ENCODE measurements around the gene PLAAT2.

The PLAAT2 gene

GRCh38 chr11:63518548-63518947 lies 44.6 kb downstream of the PLAAT2 start:
- no peak for DNase-seq (ENCODE audit: low read depth in 2 of 2)

GRCh38 chr11:63517156-63517555 lies 46.0 kb downstream of the PLAAT2 start:
- DNase-seq (ENCODE audit: low read depth in 2 of 2): no peak

GRCh38 chr11:63516109-63516508 lies 47.1 kb downstream of the PLAAT2 start:
- DNase-seq (ENCODE audit: low read depth in 2 of 2): no peak

GRCh38 chr11:63512816-63513215 lies 50.4 kb downstream of the PLAAT2 start:
- DNase-seq (ENCODE audit: low read depth in 2 of 2): no peak

GRCh38 chr11:63511048-63511748 lies 52.0 kb downstream of the PLAAT2 start:
- no peak for DNase-seq (ENCODE audit: low read depth in 2 of 2)

- DNase-seq (ENCODE audit: low read depth in 2 of 2): no peak
Measured at GRCh38 chr11:63510360-63511047, 52.7 kb downstream of the PLAAT2 start.

- DNase-seq (ENCODE audit: low read depth in 2 of 2): no peak
Measured at GRCh38 chr11:63508745-63509144, 54.4 kb downstream of the PLAAT2 start.

GRCh38 chr11:63508009-63508408 lies 55.2 kb downstream of the PLAAT2 start:
- no peak for DNase-seq (ENCODE audit: low read depth in 2 of 2)

GRCh38 chr11:63507511-63507910 lies 55.7 kb downstream of the PLAAT2 start:
- DNase-seq (ENCODE audit: low read depth in 2 of 2): no peak

- no peak for DNase-seq (ENCODE audit: low read depth in 2 of 2)
Measured at GRCh38 chr11:63506876-63507275, 56.3 kb downstream of the PLAAT2 start.

- no peak for DNase-seq (ENCODE audit: low read depth in 2 of 2)
Measured at GRCh38 chr11:63505857-63506528, 57.2 kb downstream of the PLAAT2 start, which contains the start of gene LGALS12. Gene LGALS12, plus strand, starts transcription at chr11:63506084. Its CDS starts 375 bp downstream, at chr11:63506459.

GRCh38 chr11:63504933-63505586 lies 58.1 kb downstream of the PLAAT2 start:
- DNase-seq (ENCODE audit: low read depth in 2 of 2): no peak

GRCh38 chr11:63504054-63504453 lies 59.1 kb downstream of the PLAAT2 start:
- no peak for DNase-seq (ENCODE audit: low read depth in 2 of 2)

- no peak for DNase-seq (ENCODE audit: low read depth in 2 of 2)
Measured at GRCh38 chr11:63503492-63503891, 59.7 kb downstream of the PLAAT2 start.

Data from stimulated activated CD8-positive, alpha-beta memory T cell treated with anti-CD3 and anti-CD28 coated beads, Interleukin-15, amount 100 ng/mL, for 48 hours (primary cell).